Fibroblast of skin of right quadriceps (primary cell): ENCODE data around the gene C8G.

Experiments used
- DNase-seq: peaks from one replicate; pipeline ENCODE4 v3.0.0-alpha.2; 2013

Gene C8G

GRCh38 chr9:136971746-136972145 is 26.7 kb downstream of the C8G start:
- no peak for DNase-seq

GRCh38 chr9:136972335-136972734 is 27.3 kb downstream of the C8G start:
- DNase-seq: no peak

GRCh38 chr9:136972743-136973142 is 27.7 kb downstream of the C8G start:
- no peak for DNase-seq

GRCh38 chr9:136973618-136974617 is 28.9 kb downstream of the C8G start:
- DNase-seq: no peak

- no peak for DNase-seq
These were observed 29.9 kb downstream of the C8G start for GRCh38 chr9:136974817-136975535.

GRCh38 chr9:136975644-136976043 is 30.6 kb downstream of the C8G start:
- no peak for DNase-seq

- no peak for DNase-seq
These were observed 32.2 kb downstream of the C8G start, which contains the start of gene PTGDS for GRCh38 chr9:136977223-136977622. Gene PTGDS, plus strand, starts transcription at chr9:136977504. Its CDS starts 75 bp downstream, at chr9:136977579.

- DNase-seq: no peak
These were observed 32.6 kb downstream of the C8G start for GRCh38 chr9:136977649-136978072.

GRCh38 chr9:136978073-136978864 is 33.2 kb downstream of the C8G start:
- DNase-seq: peak; percentile 40

- no peak for DNase-seq
These were observed 34.0 kb downstream of the C8G start for GRCh38 chr9:136978865-136979544.

GRCh38 chr9:136979769-136980587 is 34.9 kb downstream of the C8G start:
- no peak for DNase-seq

GRCh38 chr9:136980669-136981478 is 35.8 kb downstream of the C8G start:
- no peak for DNase-seq

GRCh38 chr9:136981588-136982231 is 36.7 kb downstream of the C8G start:
- DNase-seq: no peak

GRCh38 chr9:136982232-136983051 is 37.4 kb downstream of the C8G start, which contains the start of gene LCNL1:
Gene LCNL1, plus strand, starts transcription at chr9:136982993. Its CDS starts 594 bp downstream, at chr9:136983587.
- no peak for DNase-seq

- no peak for DNase-seq
These were observed 38.1 kb downstream of the C8G start for GRCh38 chr9:136983167-136983566.

- no peak for DNase-seq
These were observed 38.7 kb downstream of the C8G start for GRCh38 chr9:136983656-136984314.

GRCh38 chr9:136984464-136985026 is 39.5 kb downstream of the C8G start:
- DNase-seq: no peak

GRCh38 chr9:136985027-136985602 is 40.1 kb downstream of the C8G start:
- DNase-seq: no peak
